ENCODE data around the gene CAMK1.
"Not testable (repeated sequence)": the region's sequence is repeated elsewhere in the genome, so short reads cannot be mapped to it uniquely, and the experiment has no call there.

The CAMK1 gene

DNA sequence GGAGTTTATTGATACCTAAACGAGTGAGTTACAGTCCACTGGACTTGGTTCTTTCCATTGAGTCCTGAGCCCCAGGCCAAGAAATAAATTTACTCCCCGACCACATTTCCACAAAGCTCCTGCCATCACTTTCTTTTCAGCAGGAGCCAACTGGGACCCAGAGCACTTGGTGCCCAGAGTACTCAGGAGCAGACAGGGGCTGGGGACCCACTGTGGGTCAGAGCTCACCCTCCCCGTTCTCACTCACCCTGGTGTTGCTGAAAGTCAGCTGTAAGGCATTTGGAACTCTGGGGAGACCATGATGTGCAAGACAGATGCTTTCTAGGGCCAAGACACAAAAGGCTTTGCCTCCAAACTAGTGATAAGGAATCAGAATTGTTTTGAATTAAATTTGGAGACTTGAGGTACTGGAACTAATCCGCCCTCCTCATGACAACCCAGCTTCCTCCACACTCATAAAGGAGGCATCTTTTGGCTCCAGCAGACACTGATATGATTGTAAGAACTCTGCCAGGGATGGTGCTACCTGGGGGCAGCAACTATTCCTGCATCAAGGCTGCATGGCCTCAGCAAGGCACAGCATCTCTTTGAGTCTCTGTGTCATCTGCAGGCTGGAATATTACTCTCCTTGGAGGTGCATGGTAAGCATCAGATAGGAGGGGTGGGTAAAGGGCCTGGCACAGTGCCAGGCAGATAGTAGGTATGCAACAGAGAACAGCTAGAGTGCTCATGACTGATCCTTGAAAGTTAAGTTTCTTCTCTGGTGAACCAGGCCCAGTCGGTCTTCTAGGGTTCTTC, 7.3 kb upstream of the CAMK1 start:
- no peak for DNase-seq (ENCODE audit: low read depth in 2 of 2)

DNA sequence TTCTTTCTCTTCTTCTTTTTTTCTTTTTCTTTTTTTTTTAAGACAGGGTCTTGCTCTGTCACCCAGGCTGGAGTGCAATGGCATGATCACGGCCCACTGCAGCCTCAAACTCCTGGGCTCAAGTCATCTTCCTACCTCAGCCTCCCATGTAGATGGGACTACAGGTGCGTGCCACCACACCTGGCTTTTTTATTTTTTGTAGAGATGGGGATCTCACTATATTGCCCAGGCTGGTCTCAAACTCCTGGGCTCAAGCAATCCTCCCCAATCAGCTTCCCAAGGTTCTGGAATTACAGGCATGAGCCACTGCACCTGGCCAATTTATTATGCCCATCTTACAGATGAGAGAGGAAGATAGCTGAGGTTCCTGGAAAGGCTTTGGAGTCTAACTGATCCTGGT, 1.3 kb upstream of the CAMK1 start:
- not testable (repeated sequence) for DNase-seq (ENCODE audit: low read depth in 2 of 2)

DNA sequence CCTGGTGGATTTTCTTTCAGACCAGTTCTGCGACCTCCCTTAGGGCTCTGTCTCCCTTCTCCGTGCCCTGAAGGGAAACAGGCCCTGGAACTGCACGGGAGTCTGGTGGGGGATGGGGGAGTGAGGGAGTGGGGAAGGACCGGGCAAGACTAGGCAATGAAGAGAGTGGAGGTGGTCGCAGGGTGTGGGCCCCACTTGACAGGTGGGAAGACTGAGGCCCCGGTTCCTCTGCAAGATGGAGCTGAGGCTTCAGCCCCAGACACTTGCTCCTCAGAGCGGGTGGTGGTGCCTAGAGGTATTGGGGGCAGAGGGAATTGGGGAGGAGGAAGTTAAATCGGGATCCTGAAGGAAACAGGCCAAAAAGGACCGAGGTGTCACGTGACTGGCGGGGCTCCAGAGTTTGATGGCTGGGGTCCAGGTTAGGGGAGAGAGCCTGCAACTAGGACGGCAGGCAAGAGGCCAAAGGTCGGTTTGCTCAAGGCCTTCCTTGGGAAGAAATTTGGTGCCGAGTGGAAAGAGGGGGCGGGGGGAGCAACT, 597 bp upstream of the CAMK1 start:
- no peak for DNase-seq (ENCODE audit: low read depth in 2 of 2)

DNA sequence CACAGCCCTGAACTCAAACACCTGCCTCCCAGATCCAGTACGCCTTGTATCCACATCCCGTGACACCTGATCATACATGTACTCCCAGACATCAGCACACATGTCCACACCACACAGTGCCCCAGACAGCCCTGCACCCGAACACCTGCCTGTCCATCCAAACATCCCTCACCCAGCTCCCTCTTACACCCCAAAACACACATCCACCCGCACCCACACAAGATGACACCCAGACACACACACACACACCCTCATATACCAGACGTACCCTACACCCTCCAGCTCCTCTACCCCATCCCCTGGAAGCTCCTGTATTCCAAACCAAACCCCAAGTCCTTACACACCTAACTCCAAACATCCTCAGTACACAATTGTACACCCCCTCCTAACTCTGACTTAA, 735 bp downstream of the CAMK1 start:
- no peak for DNase-seq (ENCODE audit: low read depth in 2 of 2)

DNA sequence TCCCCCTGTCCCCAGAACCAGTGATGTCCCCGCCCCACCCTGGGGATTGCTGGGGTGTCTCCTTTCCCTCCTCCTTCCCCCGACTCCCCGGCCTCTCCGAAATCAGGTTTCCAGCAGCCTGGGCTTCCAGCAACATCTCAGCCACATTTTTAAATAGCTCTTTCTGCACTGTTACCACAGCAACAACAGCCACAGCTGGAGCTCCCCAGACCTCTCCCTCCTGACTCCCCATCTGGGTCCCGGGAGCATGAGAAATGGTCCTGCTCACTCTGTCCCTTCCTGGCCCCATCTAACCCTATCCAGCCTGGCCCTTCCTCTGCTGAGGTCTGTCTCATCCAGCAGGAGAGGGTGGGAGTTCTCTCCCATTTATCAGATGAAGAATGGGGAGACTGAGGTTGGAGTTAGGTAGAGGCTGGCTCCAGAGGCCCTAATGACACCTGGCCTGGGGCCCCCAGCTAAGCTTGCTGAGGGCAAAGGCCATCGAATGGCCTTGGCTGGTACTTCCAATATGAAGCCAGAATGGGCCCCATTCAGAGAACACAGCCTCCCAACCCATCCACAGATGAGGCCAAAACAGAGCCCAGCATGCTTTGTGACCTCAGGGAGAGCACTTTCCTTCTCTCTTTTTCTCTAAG, 1.5 kb downstream of the CAMK1 start:
- no peak for DNase-seq (ENCODE audit: low read depth in 2 of 2)

DNA sequence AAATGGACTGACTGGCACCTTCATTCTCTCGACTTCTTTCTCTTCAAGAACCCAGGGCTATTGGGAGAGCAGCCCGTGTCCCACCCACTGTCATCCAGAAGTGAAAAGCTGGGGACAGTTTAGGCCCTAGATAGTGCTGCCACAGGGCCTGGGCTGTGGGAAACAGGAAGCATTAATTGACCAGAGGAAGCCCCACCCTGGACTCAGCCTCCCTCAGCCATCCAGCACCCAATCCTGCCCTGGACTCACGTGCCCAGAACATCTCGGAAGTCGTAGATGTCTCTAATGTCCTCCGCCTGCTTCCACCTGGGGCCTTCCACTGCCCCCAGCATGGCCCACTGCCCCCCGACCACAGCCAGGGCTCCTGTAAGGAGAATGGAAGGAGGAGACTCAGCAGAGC, 2.3 kb downstream of the CAMK1 start:
- no peak for DNase-seq (ENCODE audit: low read depth in 2 of 2)

DNA sequence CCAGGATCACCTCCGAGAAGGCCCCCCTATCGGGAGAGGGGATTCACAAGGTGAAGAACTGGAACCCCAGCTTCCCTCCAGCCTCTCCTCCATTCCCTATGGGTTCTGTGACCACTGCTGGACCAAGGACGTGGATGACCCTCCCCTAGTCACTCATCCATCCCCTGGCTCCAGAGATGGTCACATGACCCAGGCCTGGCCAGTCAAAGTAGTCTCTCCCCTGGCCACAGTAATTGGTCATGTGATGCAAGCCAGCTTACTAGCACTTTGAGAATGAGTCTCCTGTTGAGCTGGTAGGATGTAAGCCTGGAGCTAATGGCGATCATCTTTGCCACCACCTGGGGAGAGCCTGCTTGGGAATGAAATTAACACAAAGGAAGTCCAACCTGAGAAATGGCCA, 3.9 kb downstream of the CAMK1 start:
- DNase-seq (ENCODE audit: low read depth in 2 of 2), result no peak

DNA sequence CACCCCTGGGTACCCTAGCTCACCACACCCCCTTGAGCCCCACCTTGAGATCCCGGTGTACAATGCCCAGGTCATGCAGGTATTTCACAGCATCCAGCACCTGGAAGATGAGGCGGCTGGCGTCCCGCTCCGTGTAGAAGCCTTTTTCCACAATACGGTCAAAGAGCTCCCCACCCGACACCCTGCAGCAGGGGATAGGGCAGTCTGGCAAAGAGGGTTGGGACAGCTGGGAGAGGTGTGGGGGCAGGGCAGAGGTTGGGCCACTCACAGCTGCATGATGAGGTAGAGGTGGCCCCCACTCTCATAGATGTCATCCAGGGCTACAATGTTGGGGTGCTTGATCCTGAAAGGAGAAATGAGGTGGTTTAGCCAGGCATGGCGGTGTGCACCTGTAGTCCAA, 6.9 kb downstream of the CAMK1 start:
- no peak for DNase-seq (ENCODE audit: low read depth in 2 of 2)

DNA sequence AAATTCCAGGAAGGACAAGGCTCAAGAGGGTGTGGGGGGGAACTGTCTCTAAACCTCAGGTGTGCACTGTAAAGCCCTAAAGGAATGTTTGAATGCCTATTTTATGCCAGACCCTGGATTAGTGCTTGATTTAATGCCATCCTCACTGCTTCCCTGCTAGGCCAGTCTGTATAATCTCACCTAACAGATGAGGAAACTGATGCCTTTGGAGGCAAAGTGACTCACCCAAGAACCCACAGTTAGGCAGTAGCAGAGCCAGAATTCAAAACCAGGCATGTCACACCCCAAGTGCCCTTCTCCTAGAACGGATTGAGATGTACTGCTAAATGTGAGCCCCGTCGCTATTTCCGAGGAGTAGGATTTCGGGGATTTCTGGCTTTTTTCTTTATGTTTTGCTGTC, 7.8 kb downstream of the CAMK1 start:
- DNase-seq (ENCODE audit: low read depth in 2 of 2), result no peak

DNA sequence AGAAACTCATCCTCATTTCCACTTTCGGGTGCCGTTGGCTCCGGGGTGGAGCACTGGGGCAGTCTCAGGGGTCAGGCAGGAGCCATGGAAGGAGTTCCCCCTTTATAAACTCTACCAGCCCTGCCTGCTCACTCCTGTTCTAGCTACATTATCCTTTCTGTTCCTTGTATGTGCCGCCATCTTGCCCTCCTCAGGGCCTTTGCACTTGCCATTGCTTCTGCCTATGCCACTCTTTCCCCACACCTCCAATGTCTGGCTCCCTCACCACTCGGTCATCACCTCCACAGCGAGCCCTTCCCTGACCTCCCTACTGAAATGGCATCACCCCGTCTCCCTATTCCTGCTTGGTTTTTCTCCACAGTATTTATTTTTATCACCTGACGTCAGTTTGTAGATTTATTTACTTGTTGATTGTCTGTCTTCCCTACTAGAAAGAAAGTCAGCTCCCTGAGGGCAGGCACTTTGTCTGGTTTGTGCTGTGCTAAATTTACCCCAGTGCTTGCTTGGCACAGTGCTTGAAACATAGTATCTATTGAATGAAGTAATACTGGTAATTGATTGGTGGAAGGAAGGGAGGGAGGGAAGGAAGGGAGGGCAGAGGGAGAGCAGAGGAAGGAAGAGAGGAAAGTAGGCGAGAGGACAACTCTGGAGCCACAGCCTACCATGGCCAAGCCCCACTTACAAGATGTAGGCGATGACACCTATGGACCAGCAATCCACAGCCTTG, 8.8 kb downstream of the CAMK1 start:
- no peak for DNase-seq (ENCODE audit: low read depth in 2 of 2)

DNA sequence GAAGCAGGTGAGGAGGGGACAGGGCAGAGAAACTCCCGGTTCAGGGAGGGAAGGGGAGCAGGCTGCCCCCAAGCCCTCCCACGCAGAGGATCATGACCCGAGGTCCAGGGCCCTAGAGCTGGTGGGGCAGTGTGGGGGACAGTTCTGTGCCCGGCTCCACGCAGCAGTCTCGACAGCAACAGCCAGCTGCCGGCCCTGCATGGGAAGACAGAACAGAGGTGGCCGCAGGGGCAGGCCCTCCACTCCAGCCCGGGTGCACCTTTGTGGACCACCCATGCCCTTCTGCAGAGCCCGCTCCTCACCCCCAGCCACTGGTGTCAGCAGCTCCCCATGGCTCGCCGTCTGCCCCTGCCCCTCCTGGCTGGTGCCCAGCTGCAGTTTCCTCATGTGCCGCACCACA, 12.3 kb downstream of the CAMK1 start:
- DNase-seq (ENCODE audit: low read depth in 2 of 2), result no peak

DNA sequence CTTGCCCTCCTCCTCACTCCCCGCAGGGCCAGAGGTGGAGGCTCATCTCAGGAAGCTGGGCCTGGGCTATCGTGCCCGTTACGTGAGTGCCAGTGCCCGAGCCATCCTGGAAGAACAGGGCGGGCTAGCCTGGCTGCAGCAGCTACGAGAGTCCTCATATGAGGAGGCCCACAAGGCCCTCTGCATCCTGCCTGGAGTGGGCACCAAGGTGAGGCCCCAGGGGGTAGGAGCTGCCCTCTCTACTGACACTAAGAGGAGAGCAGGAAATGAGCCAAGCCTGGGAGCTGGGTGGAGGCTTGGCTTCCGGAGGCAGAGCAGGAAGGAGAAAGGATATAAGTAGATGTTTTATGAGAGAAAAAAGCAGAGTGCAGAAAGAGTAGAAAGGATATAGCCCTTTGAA, 15.1 kb downstream of the CAMK1 start:
- DNase-seq (ENCODE audit: low read depth in 2 of 2), result no peak

DNA sequence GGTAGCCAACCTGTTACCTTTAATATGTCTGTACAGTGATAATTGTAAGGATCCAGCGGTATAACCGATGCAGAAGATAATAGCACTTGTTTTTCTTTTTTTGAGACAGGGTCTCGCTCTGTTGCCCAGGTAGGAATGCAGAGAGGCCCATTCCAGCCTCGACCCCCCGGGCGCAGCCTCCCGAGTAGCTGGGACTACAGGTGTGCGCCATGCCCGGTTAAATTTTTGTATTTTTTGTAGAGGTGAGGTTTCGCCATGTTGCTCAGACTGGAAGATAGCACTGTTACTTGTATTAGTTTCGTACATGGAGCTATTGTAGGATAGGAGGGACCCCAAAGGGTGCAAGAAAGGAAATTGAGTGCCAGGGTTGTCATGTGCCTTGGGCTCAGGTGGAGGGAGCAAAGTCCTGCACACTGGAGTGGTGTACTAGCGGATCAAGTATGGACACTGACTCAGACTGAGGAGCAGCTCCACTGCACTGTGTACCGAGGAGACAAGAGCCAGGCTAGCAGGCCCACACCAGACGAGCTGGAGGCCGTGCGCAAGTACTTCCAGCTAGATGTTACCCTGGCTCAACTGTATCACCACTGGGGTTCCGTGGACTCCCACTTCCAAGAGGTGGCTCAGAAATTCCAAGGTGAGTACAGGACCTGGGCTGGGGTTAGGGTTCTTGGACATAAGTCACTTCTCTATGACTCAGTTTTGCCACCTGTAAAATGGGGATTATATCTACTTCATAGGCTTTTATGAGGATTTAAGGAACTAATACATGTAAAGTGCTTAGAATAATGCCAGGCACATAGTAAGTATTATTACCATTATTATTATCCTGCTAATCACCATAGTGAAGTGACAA, 19.0 kb downstream of the CAMK1 start:
- no peak for DNase-seq (ENCODE audit: low read depth in 2 of 2)

DNA sequence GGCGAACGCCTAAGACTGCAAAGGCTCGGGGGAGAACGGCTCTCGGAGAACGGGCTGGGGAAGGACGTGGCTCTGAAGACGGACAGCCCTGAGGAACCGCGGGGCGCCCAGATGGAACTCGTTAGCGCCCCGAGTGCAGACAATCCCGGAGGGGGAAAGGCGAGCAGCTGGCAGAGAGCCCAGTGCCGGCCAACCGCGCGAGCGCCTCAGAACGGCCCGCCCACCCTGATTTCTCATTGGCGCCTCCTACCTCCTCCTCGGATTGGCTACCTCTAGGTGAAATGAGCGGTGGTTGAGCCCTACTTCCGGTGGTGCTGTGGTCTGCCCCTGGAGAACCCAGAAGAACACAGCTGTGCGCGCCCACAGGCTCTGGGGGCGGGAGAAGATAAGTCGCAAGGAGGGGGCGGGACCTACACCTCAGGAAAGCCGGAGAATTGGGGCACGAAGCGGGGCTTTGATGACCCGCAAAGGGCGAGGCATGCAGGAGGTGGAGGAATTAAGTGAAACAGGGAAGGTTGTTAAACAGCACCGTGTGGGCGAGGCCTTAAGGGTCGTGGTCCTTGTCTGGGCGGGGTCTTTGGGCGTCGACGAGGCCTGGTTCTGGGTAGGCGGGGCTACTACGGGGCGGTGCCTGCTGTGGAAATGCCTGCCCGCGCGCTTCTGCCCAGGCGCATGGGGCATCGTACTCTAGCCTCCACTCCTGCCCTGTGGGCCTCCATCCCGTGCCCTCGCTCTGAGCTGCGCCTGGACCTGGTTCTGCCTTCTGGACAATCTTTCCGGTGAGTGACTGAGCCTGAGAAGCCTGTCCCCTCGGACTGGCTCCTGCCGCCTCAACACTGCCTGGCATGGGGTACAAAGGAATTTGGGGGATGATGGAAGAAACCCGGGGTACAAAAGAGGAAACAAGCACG, 19.8 kb downstream of the CAMK1 start, which contains the start of gene OGG1:
Gene OGG1 (plus strand): TSS at position 308 of the 911 bp plus-strand sequence. CDS start 335 bp downstream, at position 643.
- DNase-seq (ENCODE audit: low read depth in 2 of 2), result peak; percentile 96 to 97

DNA sequence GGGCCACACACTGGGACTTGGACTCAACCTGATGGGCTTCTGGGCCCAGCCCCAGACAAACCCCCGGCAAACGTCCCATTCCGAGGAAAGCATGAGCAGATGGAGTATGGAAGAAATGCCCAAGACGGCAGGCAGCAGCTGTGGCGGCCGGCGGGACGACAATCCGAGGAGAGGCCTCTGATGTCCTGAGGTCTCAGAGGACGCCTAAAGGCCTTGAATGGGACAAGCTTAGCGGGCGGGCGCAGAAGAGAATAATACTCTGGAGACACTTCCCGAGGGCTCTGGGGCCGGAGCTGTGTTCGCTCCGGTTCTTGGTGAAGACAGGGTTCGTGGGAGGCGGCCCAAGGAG, 20.5 kb downstream of the CAMK1 start:
- DNase-seq (ENCODE audit: low read depth in 2 of 2), result no peak

DNA sequence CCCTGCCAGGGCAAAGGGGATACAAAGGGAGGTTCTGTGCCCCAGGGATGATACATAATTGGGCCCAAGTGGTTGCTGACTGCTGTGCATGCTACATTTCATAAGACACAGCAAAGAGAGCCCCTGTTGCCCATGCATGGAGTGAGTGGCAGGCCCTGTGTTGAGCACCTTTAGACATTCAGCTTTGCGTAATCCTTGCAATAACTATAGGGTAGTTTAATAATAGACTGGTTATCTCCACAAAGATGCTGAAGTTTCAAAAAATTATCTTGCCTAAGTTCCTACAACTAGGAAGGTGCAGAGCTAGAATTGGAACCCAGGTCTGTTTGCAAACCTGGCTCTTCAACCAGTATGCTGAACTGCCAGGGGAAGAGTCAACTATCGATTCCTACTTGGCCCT, 21.7 kb downstream of the CAMK1 start:
- DNase-seq (ENCODE audit: low read depth in 2 of 2), result no peak

DNA sequence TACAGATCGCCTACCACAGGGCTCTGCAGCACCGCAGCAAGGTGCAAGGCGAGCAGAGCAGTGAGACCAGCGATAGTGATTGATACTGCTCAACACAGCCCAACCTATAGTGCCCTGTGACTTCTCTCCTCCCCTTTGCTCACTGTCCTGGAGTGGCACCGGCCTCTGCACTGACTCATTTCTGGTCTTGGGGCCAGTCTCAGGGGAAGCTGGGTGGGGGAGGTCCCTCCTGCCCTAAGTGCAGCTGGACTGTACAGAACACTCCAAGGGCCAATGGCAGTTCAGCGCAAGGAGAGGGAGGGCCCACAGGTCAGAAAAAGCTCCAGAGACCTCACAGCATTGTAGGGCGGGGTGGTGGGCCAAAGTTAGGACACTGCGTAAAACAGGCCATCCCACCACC, 22.5 kb downstream of the CAMK1 start:
- no peak for DNase-seq (ENCODE audit: low read depth in 2 of 2)

DNA sequence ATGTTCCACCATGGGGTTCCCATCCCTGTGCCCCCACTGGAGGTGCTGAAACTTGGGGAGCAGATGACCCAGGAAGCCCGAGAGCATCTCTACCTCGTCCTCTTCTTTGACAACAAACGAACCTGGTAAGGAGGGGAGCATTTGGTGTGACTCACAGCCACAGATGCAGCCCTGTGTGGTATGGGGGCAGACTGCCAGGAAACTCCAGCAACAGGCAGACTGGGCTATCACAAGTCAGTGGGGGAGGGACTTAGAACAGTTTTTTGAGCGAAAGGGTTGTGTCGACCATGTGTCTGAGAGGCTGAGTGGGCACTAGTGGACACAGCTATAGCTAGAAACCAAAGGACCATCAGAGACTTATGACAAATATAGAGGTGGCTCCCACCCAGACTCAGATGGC, 23.4 kb downstream of the CAMK1 start:
- DNase-seq (ENCODE audit: low read depth in 2 of 2), result no peak

DNA sequence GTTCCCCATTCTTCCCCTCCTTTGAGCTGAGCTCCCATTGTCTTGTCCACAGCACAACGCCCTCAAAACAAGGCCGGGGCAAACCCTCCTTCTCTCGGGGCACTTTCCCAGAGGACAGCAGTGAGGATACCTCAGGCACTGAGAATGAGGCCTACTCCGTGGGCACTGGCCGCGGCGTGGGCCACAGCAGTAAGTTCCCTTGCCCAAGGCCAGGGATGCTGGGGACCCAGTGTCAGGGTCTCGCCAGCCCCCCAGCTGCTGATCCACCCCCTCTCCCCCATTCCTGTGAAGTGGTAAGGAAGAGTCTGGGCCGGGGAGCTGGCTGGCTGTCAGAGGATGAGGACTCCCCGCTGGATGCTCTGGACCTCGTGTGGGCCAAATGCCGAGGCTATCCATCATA, 24.2 kb downstream of the CAMK1 start:
- no peak for DNase-seq (ENCODE audit: low read depth in 2 of 2)

DNA sequence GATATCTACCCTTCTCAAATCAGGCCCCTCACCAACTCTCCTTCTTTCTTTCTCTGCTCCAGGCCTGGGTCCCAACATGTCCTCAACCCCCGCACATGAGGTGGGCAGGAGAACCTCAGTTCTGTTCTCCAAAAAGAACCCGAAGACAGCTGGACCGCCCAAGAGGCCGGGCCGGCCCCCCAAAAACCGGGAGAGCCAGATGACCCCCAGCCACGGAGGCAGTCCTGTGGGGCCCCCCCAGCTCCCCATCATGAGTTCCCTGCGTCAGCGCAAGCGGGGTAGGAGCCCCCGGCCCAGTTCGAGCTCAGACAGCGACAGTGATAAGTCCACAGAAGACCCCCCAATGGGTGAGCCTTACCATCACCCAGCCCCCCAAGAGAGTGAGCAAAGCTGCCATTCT, 25.6 kb downstream of the CAMK1 start:
- no peak for DNase-seq (ENCODE audit: low read depth in 2 of 2)

DNA sequence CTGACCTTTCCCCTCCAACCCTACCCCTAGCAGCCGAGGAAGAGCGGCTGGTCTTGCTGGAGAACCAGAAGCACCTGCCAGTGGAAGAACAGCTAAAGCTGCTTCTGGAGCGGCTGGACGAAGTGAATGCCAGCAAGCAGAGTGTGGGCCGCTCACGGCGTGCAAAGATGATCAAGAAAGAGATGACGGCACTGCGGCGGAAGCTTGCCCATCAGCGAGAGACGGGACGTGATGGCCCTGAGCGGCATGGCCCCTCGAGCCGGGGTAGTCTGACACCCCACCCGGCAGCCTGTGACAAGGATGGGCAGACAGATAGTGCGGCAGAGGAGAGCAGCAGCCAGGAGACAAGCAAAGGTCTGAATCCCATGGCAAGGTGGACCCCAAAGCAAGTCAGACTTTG, 26.2 kb downstream of the CAMK1 start:
- no peak for DNase-seq (ENCODE audit: low read depth in 2 of 2)
